WTC11 (cell line): ENCODE measurements around the gene PCSK5.

Experiments
- AFF4 ChIP-seq: sonication (generic); formaldehyde crosslinking; IDR thresholded peaks from 2 replicates; pipeline ENCODE4 v1.8.1; 2023; ENCODE audit warnings: mild to moderate bottlenecking, missing genetic modification reagents, borderline replicate concordance
- CTCF ChIP-seq: fragments of 200-600 bp; IDR thresholded peaks from 2 replicates; pipeline ENCODE4 v1.8.0; 2022; ENCODE audit warnings: antibody characterized with exemption
- E2F4 ChIP-seq: sonication (generic); formaldehyde crosslinking; IDR thresholded peaks from 2 replicates; pipeline ENCODE4 v1.8.1; 2022; ENCODE audit warnings: low read depth, mild to moderate bottlenecking, moderate library complexity, missing genetic modification reagents, borderline replicate concordance
- E2F5 ChIP-seq: sonication (generic); formaldehyde crosslinking; IDR thresholded peaks from 2 replicates; pipeline ENCODE4 v1.8.1; 2022; ENCODE audit warnings: mild to moderate bottlenecking, moderate library complexity, missing genetic modification reagents
- ESRRA ChIP-seq: sonication (generic); formaldehyde crosslinking; IDR thresholded peaks from 2 replicates; pipeline ENCODE4 v1.8.1; 2022; ENCODE audit warnings: mild to moderate bottlenecking, missing genetic modification reagents, borderline replicate concordance
- KAT7 ChIP-seq: sonication (generic); formaldehyde crosslinking; IDR thresholded peaks from 2 replicates; pipeline ENCODE4 v1.8.1; 2023; ENCODE audit warnings: missing genetic modification reagents, mild to moderate bottlenecking, borderline replicate concordance
- SMAD4 ChIP-seq: sonication (generic); formaldehyde crosslinking; IDR thresholded peaks from 2 replicates; pipeline ENCODE4 v1.8.0; 2022; ENCODE audit warnings: mild to moderate bottlenecking, missing genetic modification reagents
- ZMAT4 ChIP-seq: fragments of 250-450 bp; sonication (Bioruptor Pico); IDR thresholded peaks from 2 replicates; pipeline ENCODE4 v1.9.0; 2021; ENCODE audit warnings: mild to moderate bottlenecking

GRCh38 chr9:75937521-75938258 is 47.2 kb downstream of the PCSK5 start:
- TF ChIP-seq ESRRA, result no peak
- TF ChIP-seq CTCF, result no peak
- TF ChIP-seq E2F4 (CRISPR knock-in tag), result no peak
- TF ChIP-seq ZMAT4 (CRISPR knock-in tag), result no peak
- no peak for TF ChIP-seq SMAD4 (CRISPR knock-in tag)
- TF ChIP-seq AFF4, result no peak
- TF ChIP-seq KAT7 (CRISPR knock-in tag), result no peak
- no peak for TF ChIP-seq E2F5 (CRISPR knock-in tag)
